Fibroblast of pulmonary artery (primary cell): ENCODE measurements around the gene SWI5.

ENCODE experiments used
- DNase-seq: peaks from one replicate; pipeline ENCODE4 v3.0.0-alpha.2; 2010; ENCODE audit warnings: low read depth
- H3K4me3 ChIP-seq: replicated peaks from 2 replicates; pipeline ENCODE4 v1.5.1; 2011; ENCODE audit warnings: low read depth, mild to moderate bottlenecking, control low read depth, low read length, moderate library complexity
- TF ChIP-seq, protein P1 (sequence below): IDR thresholded peaks from 2 replicates; pipeline ENCODE4 v1.5.1; 2011; ENCODE audit warnings: mild to moderate bottlenecking, control low read depth, low read length, inconsistent platforms; ENCODE audit errors: missing control alignments

SWI5 gene

DNA sequence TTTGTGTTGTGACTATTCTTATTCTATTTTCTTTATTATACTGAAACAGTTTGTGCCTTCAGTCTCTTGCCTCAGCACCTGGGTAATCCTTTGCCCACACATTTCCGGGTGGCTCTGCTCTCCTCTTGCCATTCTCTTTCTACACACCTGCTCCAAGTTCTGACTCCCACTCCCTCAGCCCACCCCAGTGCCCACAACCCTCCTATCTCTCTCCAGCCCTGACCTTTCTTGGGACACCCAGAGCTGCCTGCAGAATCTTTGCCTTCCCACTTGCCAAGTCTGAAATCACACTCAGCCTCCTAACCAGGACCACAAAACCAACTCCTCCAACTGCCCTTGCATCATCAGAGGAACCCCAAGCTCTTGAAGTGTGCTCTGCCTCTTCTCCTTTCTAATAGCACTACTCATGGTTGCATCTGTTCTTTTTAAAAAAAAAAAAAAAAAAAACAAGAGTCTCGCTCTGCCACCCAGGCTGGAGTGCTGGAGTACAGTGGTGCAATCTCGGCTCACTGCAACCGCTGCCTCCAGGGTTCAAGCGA lies 4.1 kb downstream of the SWI5 start:
- H3K4me3 ChIP-seq = no peak overlapping the region
- TF ChIP-seq, protein P1, sequence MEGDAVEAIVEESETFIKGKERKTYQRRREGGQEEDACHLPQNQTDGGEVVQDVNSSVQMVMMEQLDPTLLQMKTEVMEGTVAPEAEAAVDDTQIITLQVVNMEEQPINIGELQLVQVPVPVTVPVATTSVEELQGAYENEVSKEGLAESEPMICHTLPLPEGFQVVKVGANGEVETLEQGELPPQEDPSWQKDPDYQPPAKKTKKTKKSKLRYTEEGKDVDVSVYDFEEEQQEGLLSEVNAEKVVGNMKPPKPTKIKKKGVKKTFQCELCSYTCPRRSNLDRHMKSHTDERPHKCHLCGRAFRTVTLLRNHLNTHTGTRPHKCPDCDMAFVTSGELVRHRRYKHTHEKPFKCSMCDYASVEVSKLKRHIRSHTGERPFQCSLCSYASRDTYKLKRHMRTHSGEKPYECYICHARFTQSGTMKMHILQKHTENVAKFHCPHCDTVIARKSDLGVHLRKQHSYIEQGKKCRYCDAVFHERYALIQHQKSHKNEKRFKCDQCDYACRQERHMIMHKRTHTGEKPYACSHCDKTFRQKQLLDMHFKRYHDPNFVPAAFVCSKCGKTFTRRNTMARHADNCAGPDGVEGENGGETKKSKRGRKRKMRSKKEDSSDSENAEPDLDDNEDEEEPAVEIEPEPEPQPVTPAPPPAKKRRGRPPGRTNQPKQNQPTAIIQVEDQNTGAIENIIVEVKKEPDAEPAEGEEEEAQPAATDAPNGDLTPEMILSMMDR = no peak
- peak; percentile 45 for DNase-seq

DNA sequence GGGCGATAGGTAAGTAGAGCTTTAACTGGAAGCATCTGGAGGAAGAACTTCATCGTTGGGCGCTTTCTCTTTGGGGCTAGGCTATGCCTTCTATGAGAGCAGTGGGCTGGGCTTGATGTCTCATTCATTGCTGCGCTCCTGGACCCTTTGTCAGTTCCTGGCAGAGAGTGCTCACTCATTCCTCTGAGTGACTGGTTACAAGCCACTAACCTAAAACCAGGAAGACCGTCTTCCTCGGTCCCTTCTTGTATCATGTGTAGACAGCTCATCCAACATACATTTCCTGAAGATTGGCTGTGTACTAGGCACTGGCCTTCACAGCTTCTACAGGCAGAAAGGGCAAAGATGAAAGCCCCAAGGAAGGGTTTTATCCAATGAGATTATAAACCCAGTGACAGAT lies 6.4 kb downstream of the SWI5 start:
- DNase-seq = peak; percentile 68
- TF ChIP-seq, protein P1 = no peak
- H3K4me3 ChIP-seq = no peak overlapping the region

DNA sequence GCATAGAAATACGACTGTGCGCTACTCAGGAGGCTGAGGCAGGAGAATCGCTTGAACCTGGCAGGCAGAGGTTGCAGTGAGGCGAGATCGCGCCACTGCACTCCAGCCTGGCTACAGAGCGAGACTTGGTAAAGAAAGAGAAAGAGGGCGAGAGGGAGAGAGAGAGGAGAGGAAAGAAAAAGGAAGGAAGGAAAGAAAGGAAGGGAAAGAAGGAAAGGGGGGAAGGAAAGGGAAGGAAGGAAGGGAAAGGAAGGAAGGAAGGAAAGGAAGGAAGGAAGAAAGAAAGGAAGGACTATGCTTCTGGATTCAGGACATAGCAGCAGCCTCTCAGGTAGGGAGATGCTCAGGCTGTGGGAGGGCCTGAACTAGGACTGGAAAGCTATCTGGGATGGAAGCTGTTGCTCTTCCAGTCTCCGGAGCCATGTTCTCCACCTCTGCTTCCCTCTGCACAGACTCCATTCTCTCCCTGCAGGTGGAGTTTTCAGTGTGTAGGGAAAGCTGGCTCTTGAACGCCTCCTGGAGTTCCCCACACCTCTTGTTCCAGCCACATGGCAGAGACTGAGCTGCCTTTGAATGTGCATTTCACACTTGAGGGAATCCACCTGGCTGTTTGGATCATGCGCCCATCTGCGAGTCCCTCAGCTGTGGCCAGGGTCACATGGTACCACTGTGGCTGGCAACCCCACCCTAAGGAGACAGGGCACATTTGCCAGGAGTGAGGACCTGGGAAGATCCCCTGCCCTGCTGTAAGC lies 9.1 kb downstream of the SWI5 start:
- no peak overlapping the region for H3K4me3 ChIP-seq
- no peak for DNase-seq
- TF ChIP-seq, protein P1 = no peak

DNA sequence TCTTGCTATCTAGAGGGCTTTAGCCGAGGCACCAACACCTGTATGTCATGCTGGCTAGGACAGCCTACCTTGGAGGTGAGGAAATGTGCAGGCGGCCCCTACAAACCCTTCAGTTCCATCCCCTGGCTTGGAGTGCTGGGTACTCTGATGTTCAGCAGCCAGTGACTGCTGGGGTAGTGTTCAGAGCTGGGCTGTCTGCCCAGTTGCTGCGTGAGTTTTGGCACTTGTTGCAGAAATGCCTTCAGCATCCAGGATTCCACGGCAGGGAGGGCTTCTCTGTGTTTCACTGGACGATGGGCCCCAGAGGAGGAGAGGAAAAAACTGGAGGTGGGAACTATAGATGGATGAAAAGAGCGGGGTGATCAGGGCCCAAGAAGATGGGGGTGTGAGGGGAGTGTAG lies 10.4 kb downstream of the SWI5 start:
- TF ChIP-seq, protein P1 = no peak
- H3K4me3 ChIP-seq = no peak overlapping the region
- DNase-seq = peak; percentile 64

DNA sequence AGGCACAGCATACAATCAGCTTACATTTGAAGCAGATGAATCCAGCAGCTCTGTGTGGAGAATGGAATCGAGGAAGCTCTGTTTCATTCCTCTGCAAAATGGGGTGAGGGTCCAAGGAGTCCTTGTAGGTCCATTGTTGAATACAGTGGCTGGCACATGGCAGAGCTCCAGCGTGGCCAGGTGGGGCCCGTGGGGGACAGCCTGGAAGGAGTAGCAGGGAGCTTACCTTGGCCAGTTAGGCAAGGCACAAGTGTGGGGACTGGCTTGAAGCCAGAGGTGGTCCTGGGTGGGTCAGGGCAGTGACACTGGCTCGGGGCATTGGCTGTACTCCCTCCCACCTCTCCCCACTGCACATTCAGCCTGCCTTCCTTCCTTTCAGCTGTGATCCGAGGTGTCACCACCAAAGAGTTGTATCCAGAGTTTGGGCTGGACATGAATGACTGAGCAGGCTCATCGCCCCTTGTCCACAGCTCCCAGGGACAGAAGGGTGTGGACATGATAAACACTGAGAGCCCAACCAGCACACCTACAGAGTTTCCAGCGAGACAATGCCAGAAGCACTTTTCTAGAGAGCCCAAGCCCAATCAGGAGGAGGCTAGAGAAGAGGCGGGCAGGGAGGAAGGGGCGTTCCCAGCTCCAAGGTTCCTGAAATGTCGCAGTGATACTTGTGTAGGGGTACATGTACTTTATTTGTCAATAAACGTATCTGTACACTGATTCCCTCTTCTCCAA lies 12.4 kb downstream of the SWI5 start:
- no peak for DNase-seq
- H3K4me3 ChIP-seq = no peak overlapping the region
- TF ChIP-seq, protein P1 = no peak

DNA sequence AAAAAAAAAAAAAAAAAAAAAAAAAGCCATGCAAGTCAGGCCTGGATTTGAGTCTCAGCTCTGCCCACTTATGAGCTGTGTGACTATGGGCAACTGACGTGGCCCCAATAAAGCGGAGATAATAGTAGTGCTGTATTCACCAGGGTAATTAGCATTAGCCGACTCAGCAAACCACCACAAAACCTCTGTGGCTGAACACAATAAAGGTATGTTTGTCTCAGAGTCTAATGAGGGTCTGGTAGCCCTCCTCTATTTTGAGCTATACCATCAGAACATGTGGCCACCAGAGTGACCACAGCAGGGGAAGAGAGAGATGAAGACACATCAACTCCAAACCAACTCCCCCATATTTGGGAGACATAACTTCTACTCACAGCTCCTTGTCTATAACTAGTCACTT lies 15.9 kb downstream of the SWI5 start:
- TF ChIP-seq, protein P1 = no peak
- DNase-seq = no peak
- no peak overlapping the region for H3K4me3 ChIP-seq

DNA sequence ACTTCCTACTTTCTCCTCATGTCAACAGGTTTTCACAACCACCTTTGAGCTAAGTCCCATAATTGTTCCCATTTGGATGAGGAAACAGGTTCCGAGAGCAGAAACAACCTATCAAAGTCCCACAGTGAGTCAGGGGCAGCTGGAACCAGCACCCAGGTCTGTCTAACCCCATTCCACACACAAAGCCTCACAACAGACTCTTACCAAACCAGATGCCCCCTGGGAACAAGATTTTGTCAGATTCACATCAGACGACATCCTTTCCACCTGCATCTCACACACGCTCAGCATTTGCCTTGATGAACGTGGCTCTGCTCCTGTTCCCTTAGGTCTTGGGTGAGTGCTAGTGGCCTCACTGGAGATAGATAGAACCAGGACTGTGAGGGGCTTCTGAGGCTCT lies 17.0 kb downstream of the SWI5 start:
- H3K4me3 ChIP-seq = no peak overlapping the region
- DNase-seq = no peak
- TF ChIP-seq, protein P1 = no peak
